NCI-H446 treated with DMSO at 0.1 percent for 48 hours (cell line): ENCODE data around the gene NUDT16L1.

Experiments used
- DNase-seq: peaks from one replicate; lab custom pipeline; 2025; lab: John Stamatoyannopoulos, UW

NUDT16L1 gene

GRCh38 chr16:4695473-4696171, 2.3 kb downstream of the NUDT16L1 start:
- no peak for DNase-seq

GRCh38 chr16:4696172-4696904, 3.0 kb downstream of the NUDT16L1 start:
- no peak for DNase-seq

GRCh38 chr16:4696905-4697847, 3.8 kb downstream of the NUDT16L1 start:
- no peak for DNase-seq

GRCh38 chr16:4697848-4698291, 4.5 kb downstream of the NUDT16L1 start:
- DNase-seq, result no peak

GRCh38 chr16:4698321-4699045, 5.1 kb downstream of the NUDT16L1 start:
- DNase-seq, result no peak

- no peak for DNase-seq
These were observed 5.7 kb downstream of the NUDT16L1 start for GRCh38 chr16:4699046-4699556.

- DNase-seq, result no peak
These were observed 7.1 kb downstream of the NUDT16L1 start for GRCh38 chr16:4700380-4700996.

- no peak for DNase-seq
These were observed 7.8 kb downstream of the NUDT16L1 start for GRCh38 chr16:4700997-4701743.

GRCh38 chr16:4701791-4702465, 8.6 kb downstream of the NUDT16L1 start:
- DNase-seq, result no peak

- DNase-seq, result no peak
These were observed 9.1 kb downstream of the NUDT16L1 start for GRCh38 chr16:4702466-4702808.

GRCh38 chr16:4703906-4704305, 10.5 kb downstream of the NUDT16L1 start:
- no peak for DNase-seq

GRCh38 chr16:4704491-4704890, 11.1 kb downstream of the NUDT16L1 start:
- DNase-seq, result no peak

- no peak for DNase-seq
These were observed 11.6 kb downstream of the NUDT16L1 start for GRCh38 chr16:4704913-4705312.

- DNase-seq, result no peak
These were observed 13.5 kb downstream of the NUDT16L1 start for GRCh38 chr16:4706871-4707270.

- no peak for DNase-seq
These were observed 16.1 kb downstream of the NUDT16L1 start for GRCh38 chr16:4709481-4709880.

- DNase-seq, result no peak
These were observed 20.5 kb downstream of the NUDT16L1 start for GRCh38 chr16:4713663-4714501.

- DNase-seq, result no peak
These were observed 21.6 kb downstream of the NUDT16L1 start for GRCh38 chr16:4714996-4715395.

- DNase-seq, result no peak
These were observed 25.1 kb downstream of the NUDT16L1 start for GRCh38 chr16:4718466-4718865.
